T-helper 9 cell (primary cell): ENCODE results near the gene PIK3CG.
"Not testable (repeated sequence)": the region's sequence is repeated elsewhere in the genome, so short reads cannot be mapped to it uniquely, and the experiment has no call there.

ENCODE experiments used
- DNase-seq: peaks from one replicate; pipeline ENCODE4 v3.0.0-alpha.2; 2020

Gene PIK3CG

GRCh38 chr7:106888204-106888603 lies 23.1 kb downstream of the PIK3CG start:
- no peak for DNase-seq

- DNase-seq = no peak
Measured at GRCh38 chr7:106890952-106891351, 25.9 kb downstream of the PIK3CG start.

- no peak for DNase-seq
Measured at GRCh38 chr7:106891548-106892410, 26.7 kb downstream of the PIK3CG start.

GRCh38 chr7:106893591-106893990 lies 28.5 kb downstream of the PIK3CG start:
- DNase-seq = no peak

- DNase-seq = no peak
Measured at GRCh38 chr7:106895246-106895864, 30.3 kb downstream of the PIK3CG start.

GRCh38 chr7:106896231-106896630 lies 31.1 kb downstream of the PIK3CG start:
- no peak for DNase-seq

- DNase-seq = not testable (repeated sequence)
Measured at GRCh38 chr7:106897553-106897952, 32.5 kb downstream of the PIK3CG start.

GRCh38 chr7:106898967-106899366 lies 33.9 kb downstream of the PIK3CG start:
- not testable (repeated sequence) for DNase-seq

- DNase-seq = no peak
Measured at GRCh38 chr7:106901828-106902441, 36.9 kb downstream of the PIK3CG start.

- no peak for DNase-seq
Measured at GRCh38 chr7:106905734-106906133, 40.7 kb downstream of the PIK3CG start.

GRCh38 chr7:106911959-106912358 lies 46.9 kb downstream of the PIK3CG start:
- no peak for DNase-seq

GRCh38 chr7:106914018-106914607 lies 49.0 kb downstream of the PIK3CG start:
- DNase-seq = no peak

GRCh38 chr7:106915407-106915806 lies 50.3 kb downstream of the PIK3CG start:
- DNase-seq = no peak

GRCh38 chr7:106915873-106916272 lies 50.8 kb downstream of the PIK3CG start:
- no peak for DNase-seq

GRCh38 chr7:106916679-106917078 lies 51.6 kb downstream of the PIK3CG start:
- DNase-seq = no peak

GRCh38 chr7:106918991-106919390 lies 53.9 kb downstream of the PIK3CG start:
- DNase-seq = no peak

- not testable (repeated sequence) for DNase-seq
Measured at GRCh38 chr7:106924468-106924867, 59.4 kb downstream of the PIK3CG start.

GRCh38 chr7:106926892-106927291 lies 61.8 kb downstream of the PIK3CG start:
- DNase-seq = no peak

GRCh38 chr7:106927536-106927935 lies 62.5 kb downstream of the PIK3CG start:
- no peak for DNase-seq

GRCh38 chr7:106929616-106930015 lies 64.5 kb downstream of the PIK3CG start:
- not testable (repeated sequence) for DNase-seq

GRCh38 chr7:106936236-106936635 lies 71.2 kb downstream of the PIK3CG start:
- no peak for DNase-seq

GRCh38 chr7:106938122-106938521 lies 73.0 kb downstream of the PIK3CG start:
- not testable (repeated sequence) for DNase-seq

GRCh38 chr7:106938803-106939202 lies 73.7 kb downstream of the PIK3CG start:
- no peak for DNase-seq
